ENCODE results near the gene ARL15. TPM values are rescaled to one million over a fixed set of nuclear protein-coding genes. Genes with fewer than 3 reads are reported as not detected.

ARL15 gene
- total and polyA plus RNA-seq, 9 of the 15 experiments (the other 6 are each of a cell fraction or from before 2014, with no cell fraction given) = 18.5 to 80.4 (median 57.0) TPM

- TF ChIP-seq ZMIZ1 (IDR thresholded peaks at IDR 0.05; ENCODE audit: low read depth in 2 of 2, low read length in 2 of 2) = peak in 1 of 2 experiments; percentile 27; a peak in 1 of 4 replicates
- no peak for TF ChIP-seq TFAM (CRISPR knock-in tag; conservative IDR thresholded peaks at IDR 0.05)
- peak; percentile 95 to 97 for TF ChIP-seq MLLT1 (IDR thresholded peaks at IDR 0.05)
- no peak for TF ChIP-seq CTCFL (IDR thresholded peaks at IDR 0.05; ENCODE audit: borderline replicate concordance, insufficient read depth, low read depth, low read length, poor library complexity, severe bottlenecking)
- TF ChIP-seq ZNF696 (CRISPR knock-in tag; conservative IDR thresholded peaks at IDR 0.05) = no peak
- TF ChIP-seq SETDB1 (IDR thresholded peaks at IDR 0.05; ENCODE audit: low read length) = no peak
- no peak for TF ChIP-seq ELK3 (CRISPR knock-in tag; IDR thresholded peaks at IDR 0.05)
- no peak for TF ChIP-seq TCF15 (CRISPR knock-in tag; IDR thresholded peaks at IDR 0.05)
- TF ChIP-seq NRF1 (conservative IDR thresholded peaks at IDR 0.05 in 1 of 2, IDR thresholded peaks at IDR 0.05 in 1 of 2) = peak; percentile 33 to 40; a peak in 2 of 4 replicates
- no peak for TF ChIP-seq ARID3B (CRISPR knock-in tag; IDR thresholded peaks at IDR 0.05; ENCODE audit: borderline replicate concordance)
- no peak for TF ChIP-seq RBM14 (IDR thresholded peaks at IDR 0.05; ENCODE audit: borderline replicate concordance, insufficient read depth, low read depth, low read length)
- TF ChIP-seq ZNF354B (CRISPR knock-in tag; IDR thresholded peaks at IDR 0.05) = no peak
- TF ChIP-seq ZFX (CRISPR knock-in tag; IDR thresholded peaks at IDR 0.05) = 0 out of 2 replicates have a peak, but pooled peaks have one; percentile 2
- peak; percentile 62 for TF ChIP-seq CCNT2 (IDR thresholded peaks at IDR 0.05; ENCODE audit: borderline replicate concordance, extremely low read depth, insufficient read length, low read depth, low read length)
Measured at GRCh38 chr5:54313311-54314270, 3.2 kb upstream of the ARL15 start (continued).

All from K562 (cell line).